Measurements from ENCODE around the gene TIE1.

The TIE1 gene

GRCh38 chr1:43293896-43294760 is 6.7 kb upstream of the TIE1 start:
- no peak for DNase-seq (ENCODE audit: low read depth in 2 of 2)

- no peak for DNase-seq (ENCODE audit: low read depth in 2 of 2)
These were observed 6.0 kb upstream of the TIE1 start for GRCh38 chr1:43294761-43295160.

GRCh38 chr1:43296207-43296606 is 4.6 kb upstream of the TIE1 start:
- no peak for DNase-seq (ENCODE audit: low read depth in 2 of 2)

- DNase-seq (ENCODE audit: low read depth in 2 of 2) = no peak
These were observed 2.7 kb upstream of the TIE1 start for GRCh38 chr1:43298055-43298454.

GRCh38 chr1:43299101-43299500 is 1.7 kb upstream of the TIE1 start:
- DNase-seq (ENCODE audit: low read depth in 2 of 2) = no peak

GRCh38 chr1:43302201-43302600 is 1.4 kb downstream of the TIE1 start:
- no peak for DNase-seq (ENCODE audit: low read depth in 2 of 2)

GRCh38 chr1:43302721-43303470 is 2.1 kb downstream of the TIE1 start:
- DNase-seq (ENCODE audit: low read depth in 2 of 2) = no peak

- DNase-seq (ENCODE audit: low read depth in 2 of 2) = no peak
These were observed 2.9 kb downstream of the TIE1 start for GRCh38 chr1:43303471-43304313.

- DNase-seq (ENCODE audit: low read depth in 2 of 2) = no peak
These were observed 3.5 kb downstream of the TIE1 start for GRCh38 chr1:43304314-43304681.

- DNase-seq (ENCODE audit: low read depth in 2 of 2) = no peak
These were observed 4.1 kb downstream of the TIE1 start for GRCh38 chr1:43304771-43305300.

GRCh38 chr1:43305461-43305860 is 4.7 kb downstream of the TIE1 start:
- DNase-seq (ENCODE audit: low read depth in 2 of 2) = no peak

GRCh38 chr1:43305926-43306687 is 5.3 kb downstream of the TIE1 start:
- DNase-seq (ENCODE audit: low read depth in 2 of 2) = no peak

- no peak for DNase-seq (ENCODE audit: low read depth in 2 of 2)
These were observed 6.1 kb downstream of the TIE1 start for GRCh38 chr1:43306688-43307457.

GRCh38 chr1:43307458-43308158 is 6.8 kb downstream of the TIE1 start:
- DNase-seq (ENCODE audit: low read depth in 2 of 2) = no peak

GRCh38 chr1:43308635-43309404 is 8.0 kb downstream of the TIE1 start:
- no peak for DNase-seq (ENCODE audit: low read depth in 2 of 2)

- no peak for DNase-seq (ENCODE audit: low read depth in 2 of 2)
These were observed 8.7 kb downstream of the TIE1 start for GRCh38 chr1:43309405-43310025.

- no peak for DNase-seq (ENCODE audit: low read depth in 2 of 2)
These were observed 10.7 kb downstream of the TIE1 start for GRCh38 chr1:43311521-43311920.

GRCh38 chr1:43312212-43312623 is 11.4 kb downstream of the TIE1 start:
- DNase-seq (ENCODE audit: low read depth in 2 of 2) = no peak

Measured in stimulated activated CD4-positive, alpha-beta T cell treated with anti-CD3 and anti-CD28 coated beads, Interleukin-4, amount 100 ng/mL, for 48 hours (primary cell).